ENCODE data around the gene YKT6.

DNA sequence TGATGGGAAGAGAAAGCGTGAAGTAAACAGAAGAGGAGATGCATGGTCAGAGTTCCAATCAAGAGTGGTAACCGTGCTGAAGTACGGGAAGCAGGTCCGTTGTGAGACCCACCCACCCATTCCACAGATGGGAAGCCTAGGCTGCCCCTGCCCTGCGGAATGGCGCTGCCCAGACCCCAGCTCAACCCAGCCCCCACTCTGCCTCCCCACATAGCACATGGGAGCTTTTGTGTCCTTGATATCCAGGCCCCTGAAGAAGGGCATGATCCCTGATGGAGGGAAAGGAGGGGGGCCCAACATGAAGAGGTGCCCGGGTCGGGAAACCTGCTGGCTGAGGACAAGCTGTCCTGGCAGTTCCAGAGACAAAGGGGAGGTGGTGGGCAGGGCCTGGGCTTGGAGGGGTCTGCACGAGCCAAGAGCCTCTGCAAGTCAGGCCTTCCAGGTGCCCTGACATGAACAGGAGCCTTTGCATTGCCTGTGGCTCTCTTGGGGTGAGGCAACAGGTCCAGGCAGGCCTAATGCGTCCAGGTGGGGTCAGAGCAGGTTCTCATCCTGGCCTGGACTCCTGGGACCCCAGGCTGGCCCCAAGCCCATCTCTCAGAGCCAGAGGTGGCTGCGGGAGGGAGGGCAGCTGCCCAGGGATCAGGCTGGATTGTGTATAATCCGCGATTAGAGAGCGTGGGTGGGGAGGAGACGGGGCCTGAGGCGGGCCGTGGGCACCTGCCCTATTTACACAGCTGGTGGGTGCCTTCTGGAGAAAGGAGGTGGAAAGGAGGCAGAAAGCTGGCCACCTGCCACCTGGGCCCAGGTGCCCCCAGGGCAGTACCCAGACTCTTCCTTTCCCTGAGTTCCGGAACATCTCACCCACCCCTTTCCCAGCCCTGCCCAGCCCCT is 23.5 kb downstream of the YKT6 start:
- no peak for TF ChIP-seq EZH2 (IDR thresholded peaks at IDR 0.05; ENCODE audit: borderline replicate concordance, low read depth, low read length, severe bottlenecking)
- TF ChIP-seq, protein P1, sequence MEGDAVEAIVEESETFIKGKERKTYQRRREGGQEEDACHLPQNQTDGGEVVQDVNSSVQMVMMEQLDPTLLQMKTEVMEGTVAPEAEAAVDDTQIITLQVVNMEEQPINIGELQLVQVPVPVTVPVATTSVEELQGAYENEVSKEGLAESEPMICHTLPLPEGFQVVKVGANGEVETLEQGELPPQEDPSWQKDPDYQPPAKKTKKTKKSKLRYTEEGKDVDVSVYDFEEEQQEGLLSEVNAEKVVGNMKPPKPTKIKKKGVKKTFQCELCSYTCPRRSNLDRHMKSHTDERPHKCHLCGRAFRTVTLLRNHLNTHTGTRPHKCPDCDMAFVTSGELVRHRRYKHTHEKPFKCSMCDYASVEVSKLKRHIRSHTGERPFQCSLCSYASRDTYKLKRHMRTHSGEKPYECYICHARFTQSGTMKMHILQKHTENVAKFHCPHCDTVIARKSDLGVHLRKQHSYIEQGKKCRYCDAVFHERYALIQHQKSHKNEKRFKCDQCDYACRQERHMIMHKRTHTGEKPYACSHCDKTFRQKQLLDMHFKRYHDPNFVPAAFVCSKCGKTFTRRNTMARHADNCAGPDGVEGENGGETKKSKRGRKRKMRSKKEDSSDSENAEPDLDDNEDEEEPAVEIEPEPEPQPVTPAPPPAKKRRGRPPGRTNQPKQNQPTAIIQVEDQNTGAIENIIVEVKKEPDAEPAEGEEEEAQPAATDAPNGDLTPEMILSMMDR (IDR thresholded peaks at IDR 0.05; ENCODE audit: borderline replicate concordance, extremely low read depth, low read length, poor library complexity, severe bottlenecking) = no peak

All from DND-41 (cell line).